Activated naive CD4-positive, alpha-beta T cell treated with anti-CD3 and anti-CD28 coated beads, Interleukin-2, amount 10 ng/mL, durations not matched to agents 7 days and 5 days (primary cell): ENCODE results near the gene IFNLR1.
A peak's percentile ranks its signal among the peaks of the same experiment; 100 is the strongest.

Source experiments
- CTCF ChIA-PET: fragments of 350-600 bp; sonication (Branson Sonifier 250); formaldehyde crosslinking; loops from one replicate; lab custom pipeline; 2021; ENCODE audit warnings: antibody characterized with exemption; lab: Charles Lee
- DNase-seq: peaks from one replicate; pipeline ENCODE4 v3.0.0-alpha.2; 2020
- H3K27ac Mint-ChIP-seq: one replicate; pipeline ENCODE4 v1.8.0; 2021; ENCODE audit warnings: mild to moderate bottlenecking, moderate library complexity, mixed read lengths
- H3K27me3 Mint-ChIP-seq: one replicate; pipeline ENCODE4 v1.8.0; 2021; ENCODE audit warnings: mild to moderate bottlenecking, mixed read lengths
- H3K36me3 Mint-ChIP-seq: one replicate; pipeline ENCODE4 v1.8.0; 2021; ENCODE audit warnings: mixed read lengths
- H3K4me1 Mint-ChIP-seq: one replicate; pipeline ENCODE4 v1.8.0; 2021; ENCODE audit warnings: mixed read lengths
- H3K4me3 Mint-ChIP-seq: one replicate; pipeline ENCODE4 v1.8.0; 2021; ENCODE audit warnings: mild to moderate bottlenecking, moderate library complexity, mixed read lengths
- H3K9me3 Mint-ChIP-seq: one replicate; pipeline ENCODE4 v1.8.0; 2021; ENCODE audit warnings: mixed read lengths

Gene IFNLR1

GRCh38 chr1:24159366-24159765 is 27.7 kb downstream of the IFNLR1 start:
- H3K27me3 Mint-ChIP-seq = no peaks in the 10 kb centered on the region
- CTCF ChIA-PET = interaction anchor here (1.3 kb wide), 1 partner anchor 12 kb away, joined by 3 read pairs; no protein-coding TSS in a partner anchor
- H3K36me3 Mint-ChIP-seq = no peaks in the 10 kb centered on the region
- no peaks in the 10 kb centered on the region for H3K4me1 Mint-ChIP-seq
- no peak overlapping the region for H3K27ac Mint-ChIP-seq
- H3K4me3 Mint-ChIP-seq = no peak overlapping the region
- H3K9me3 Mint-ChIP-seq = no peaks in the 10 kb centered on the region
- no peak for DNase-seq

- Mint-ChIP-seq H3K9me3 (no peaks in the 10 kb centered on the region), H3K27ac (no peak overlapping the region), H3K4me1 (no peaks in the 10 kb centered on the region), H3K27me3 (peaks cover 7% of the 10 kb centered on the region), H3K4me3 (no peak overlapping the region), H3K36me3 (no peaks in the 10 kb centered on the region)
- CTCF ChIA-PET = interaction anchor here (1.1 kb wide), 1 partner anchor 43 kb away, joined by 3 read pairs; no protein-coding TSS in a partner anchor
- no peak for DNase-seq
These were observed 29.1 kb downstream of the IFNLR1 start for GRCh38 chr1:24157918-24158481.

GRCh38 chr1:24156542-24157260 is 30.4 kb downstream of the IFNLR1 start:
- no peaks in the 10 kb centered on the region for H3K4me1 Mint-ChIP-seq
- H3K4me3 Mint-ChIP-seq = no peak overlapping the region
- peaks cover 20% of the 10 kb centered on the region for H3K27me3 Mint-ChIP-seq
- H3K9me3 Mint-ChIP-seq = no peaks in the 10 kb centered on the region
- no peak for DNase-seq
- no peaks in the 10 kb centered on the region for H3K36me3 Mint-ChIP-seq
- CTCF ChIA-PET = no interaction called here
- H3K27ac Mint-ChIP-seq = no peak overlapping the region

- Mint-ChIP-seq H3K9me3 (no peaks in the 10 kb centered on the region), H3K27me3 (peaks cover 35% of the 10 kb centered on the region), H3K4me3 (no peak overlapping the region), H3K36me3 (no peaks in the 10 kb centered on the region), H3K27ac (no peak overlapping the region), H3K4me1 (peaks cover 13% of the 10 kb centered on the region)
- CTCF ChIA-PET = interaction anchor here (0.6 to 1.3 kb wide), 6 partner anchors 14 to 236 kb away, joined by 3 to 4 read pairs (median 4); no protein-coding TSS in a partner anchor
- DNase-seq = no peak
These were observed 31.9 kb downstream of the IFNLR1 start for GRCh38 chr1:24155011-24155782.

- H3K36me3 Mint-ChIP-seq = no peaks in the 10 kb centered on the region
- H3K9me3 Mint-ChIP-seq = no peaks in the 10 kb centered on the region
These were observed 32.9 kb downstream of the IFNLR1 start for GRCh38 chr1:24154215-24154614.

GRCh38 chr1:24152631-24153494 is 34.2 kb downstream of the IFNLR1 start:
- Mint-ChIP-seq H3K4me3 (no peak overlapping the region), H3K9me3 (no peaks in the 10 kb centered on the region), H3K27me3 (peaks cover 58% of the 10 kb centered on the region), H3K4me1 (peaks cover 19% of the 10 kb centered on the region), H3K27ac (no peak overlapping the region), H3K36me3 (no peaks in the 10 kb centered on the region)
- CTCF ChIA-PET = interaction anchor here (0.7 to 4.8 kb wide), 5 partner anchors 18 to 239 kb away, joined by 3 to 85 read pairs (median 3); no protein-coding TSS in a partner anchor
- no peak for DNase-seq

More at GRCh38 chr1:24154215-24154614, 32.9 kb downstream of the IFNLR1 start:
- no peak overlapping the region for H3K27ac Mint-ChIP-seq
- peaks cover 45% of the 10 kb centered on the region for H3K27me3 Mint-ChIP-seq
- peaks cover 19% of the 10 kb centered on the region for H3K4me1 Mint-ChIP-seq
- no peak overlapping the region for H3K4me3 Mint-ChIP-seq
- no peak for DNase-seq
- CTCF ChIA-PET = interaction anchor here (0.6 to 1.3 kb wide), 4 partner anchors 45 to 237 kb away, joined by 3 to 4 read pairs (median 4); no protein-coding TSS in a partner anchor

- Mint-ChIP-seq H3K27ac (no peak overlapping the region), H3K9me3 (no peaks in the 10 kb centered on the region), H3K4me3 (no peak overlapping the region), H3K27me3 (peaks cover 65% of the 10 kb centered on the region), H3K4me1 (peaks cover 19% of the 10 kb centered on the region), H3K36me3 (no peaks in the 10 kb centered on the region)
- CTCF ChIA-PET = interaction anchor here (0.7 to 4.8 kb wide), 13 partner anchors 10 to 537 kb away, joined by 3 to 85 read pairs (median 5); no protein-coding TSS in a partner anchor
- no peak for DNase-seq
These were observed 35.9 kb downstream of the IFNLR1 start for GRCh38 chr1:24151175-24151533.

- DNase-seq = peak; percentile 93
- CTCF ChIA-PET = interaction anchor here (0.7 to 4.8 kb wide), 33 partner anchors 9 to 538 kb away, joined by 3 to 85 read pairs (median 4); no protein-coding TSS in a partner anchor
- Mint-ChIP-seq H3K4me3 (peak overlapping the region; percentile 10), H3K27ac (no peak overlapping the region), H3K4me1 (peaks cover 19% of the 10 kb centered on the region), H3K27me3 (peaks cover 65% of the 10 kb centered on the region), H3K36me3 (no peaks in the 10 kb centered on the region), H3K9me3 (no peaks in the 10 kb centered on the region)
These were observed 36.6 kb downstream of the IFNLR1 start for GRCh38 chr1:24150234-24151174.

- Mint-ChIP-seq H3K4me3 (no peak overlapping the region), H3K9me3 (no peaks in the 10 kb centered on the region), H3K36me3 (no peaks in the 10 kb centered on the region), H3K27ac (no peak overlapping the region), H3K4me1 (peaks cover 19% of the 10 kb centered on the region), H3K27me3 (peaks cover 65% of the 10 kb centered on the region)
- peak; percentile 34 for DNase-seq
- CTCF ChIA-PET = interaction anchor here (0.7 to 4.8 kb wide), 33 partner anchors 8 to 539 kb away, joined by 3 to 85 read pairs (median 4); no protein-coding TSS in a partner anchor
These were observed 37.2 kb downstream of the IFNLR1 start for GRCh38 chr1:24149866-24150233.

GRCh38 chr1:24147816-24148215 is 39.3 kb downstream of the IFNLR1 start:
- CTCF ChIA-PET = interaction anchor here (1.0 to 2.0 kb wide), 4 partner anchors 11 to 245 kb away, joined by 3 to 8 read pairs (median 4); no protein-coding TSS in a partner anchor
- Mint-ChIP-seq H3K9me3 (no peaks in the 10 kb centered on the region), H3K4me3 (no peak overlapping the region), H3K27ac (peak overlapping the region; percentile 43), H3K36me3 (no peaks in the 10 kb centered on the region), H3K4me1 (peaks cover 19% of the 10 kb centered on the region), H3K27me3 (peaks cover 68% of the 10 kb centered on the region)
- no peak for DNase-seq

- Mint-ChIP-seq H3K27me3 (peaks cover 67% of the 10 kb centered on the region), H3K4me1 (peaks cover 19% of the 10 kb centered on the region), H3K36me3 (no peaks in the 10 kb centered on the region), H3K27ac (no peak overlapping the region), H3K4me3 (no peak overlapping the region), H3K9me3 (no peaks in the 10 kb centered on the region)
- CTCF ChIA-PET = interaction anchor here (1.0 to 2.0 kb wide), 4 partner anchors 12 to 245 kb away, joined by 3 to 8 read pairs (median 4); no protein-coding TSS in a partner anchor
- no peak for DNase-seq
These were observed 39.9 kb downstream of the IFNLR1 start for GRCh38 chr1:24147194-24147593.
